K562 (cell line): ENCODE results near the gene ATXN7L1. TPM values are rescaled to one million over a fixed set of nuclear protein-coding genes. Genes with fewer than 3 reads are reported as not detected.

Source experiments
- ARID2 ChIP-seq: fragments of 450-650 bp; IDR thresholded peaks from 2 replicates; pipeline ENCODE4 v1.6.1; 2017; ENCODE audit warnings: antibody characterized with exemption, mild to moderate bottlenecking
- CBX8 ChIP-seq: fragments of 200-600 bp; sonication (generic); IDR thresholded peaks from 2 replicates; pipeline ENCODE4 v1.6.1; 2012; ENCODE audit warnings: borderline replicate concordance, mixed run types, low read depth, mild to moderate bottlenecking, moderate library complexity, mixed read lengths, low read length, control low read depth, inconsistent platforms; ENCODE audit not compliant: poor library complexity, severe bottlenecking; ENCODE audit errors: extremely low read depth
- EP300 ChIP-seq: IDR thresholded peaks from 2 replicates; pipeline ENCODE4 v1.6.1; 2012; ENCODE audit warnings: low read length, improper control_type of control experiment
- FOXM1 ChIP-seq, 2 experiments: fragments of 450-650 bp in 1 of 2; sonication (generic) in 1 of 2; formaldehyde crosslinking in 1 of 2; IDR thresholded peaks; 2 replicates each; pipeline versions ENCODE4 v1.6.1 to v1.9.0; 2017 to 2022; ENCODE audit warnings: low read depth in 2 of 2, mild to moderate bottlenecking in 2 of 2, missing genetic modification reagents in 1 of 2, moderate library complexity in 1 of 2
- HDAC6 ChIP-seq: IDR thresholded peaks from 2 replicates; pipeline ENCODE4 v1.6.1; 2012; ENCODE audit warnings: low read depth, mild to moderate bottlenecking, control low read depth, inconsistent platforms, low read length, moderate library complexity
- HNRNPLL ChIP-seq: fragments of 200-400 bp; formaldehyde crosslinking; IDR thresholded peaks from 2 replicates; pipeline ENCODE4 v1.6.1; 2017; ENCODE audit warnings: low read length, low read depth, mild to moderate bottlenecking; ENCODE audit not compliant: poor library complexity, severe bottlenecking
- KDM1A ChIP-seq, 2 experiments: fragments of 450-650 bp; IDR thresholded peaks; 2 replicates each; pipeline ENCODE4 v1.6.1; 2016; ENCODE audit warnings: mild to moderate bottlenecking in 2 of 2
- MAFK ChIP-seq: IDR thresholded peaks from 2 replicates; pipeline ENCODE4 v1.6.1; 2011; ENCODE audit warnings: low read length, improper control_type of control experiment
- MCM2 ChIP-seq: fragments of 450-650 bp; IDR thresholded peaks from 2 replicates; pipeline ENCODE4 v1.6.1; 2017; ENCODE audit warnings: low read depth, mild to moderate bottlenecking
- MED1 ChIP-seq: sonication (generic); formaldehyde crosslinking; IDR thresholded peaks from 2 replicates; pipeline ENCODE4 v1.8.1; 2023; ENCODE audit warnings: missing genetic modification reagents, borderline replicate concordance
- POLR3A ChIP-seq: IDR thresholded peaks from 2 replicates; pipeline ENCODE4 v1.6.1; 2011; ENCODE audit warnings: borderline replicate concordance, mild to moderate bottlenecking, moderate library complexity; ENCODE audit not compliant: insufficient read length, insufficient read depth; ENCODE audit errors: extremely low read depth
- SMARCB1 ChIP-seq: IDR thresholded peaks from 2 replicates; pipeline ENCODE4 v1.6.1; 2011; ENCODE audit warnings: improper control_type of control experiment, low read depth; ENCODE audit not compliant: insufficient read length
- TCF7L2 ChIP-seq: fragments of 150-350 bp; IDR thresholded peaks from 2 replicates; pipeline ENCODE4 v1.6.1; 2016; ENCODE audit warnings: low read depth, mild to moderate bottlenecking, low read length, moderate library complexity
- ZNF140 ChIP-seq: fragments of 250-450 bp; sonication (Bioruptor Pico); IDR thresholded peaks from 2 replicates; pipeline ENCODE4 v1.8.0; 2021; ENCODE audit warnings: moderate library complexity, mild to moderate bottlenecking, inconsistent platforms
- ZNF239 ChIP-seq: fragments of 250-450 bp; sonication (Bioruptor Pico); IDR thresholded peaks from 2 replicates; pipeline ENCODE4 v1.4.0; 2020; ENCODE audit warnings: mild to moderate bottlenecking
- polyA plus RNA-seq, 8 experiments: library from polyadenylated mRNA; depleted of rRNA in 4 of 8; stranded (reverse) in 5 of 8; unstranded in 3 of 8; fragments of >200 nt; fragmentation: Nextera tagmentation in 2 of 8; fragmentation: Illumina TruSeq in 1 of 8; extraction: Ambion mirVana in 2 of 8; extraction: Trizol in 1 of 8; gene quantifications; 2 replicates each; pipeline versions ENCODE4 v1.2.1 to v1.2.3, GENCODE V29; 2011 to 2014; ENCODE audit warnings: inconsistent platforms in 1 of 8, missing spikeins in 1 of 8
- total RNA-seq, 7 experiments: library from RNA; depleted of rRNA in 6 of 7; stranded (reverse); fragments of >200 nt in 6 of 7; fragmentation: Illumina TruSeq in 2 of 7; extraction: Trizol in 2 of 7; gene quantifications; 2 replicates each; pipeline versions ENCODE4 v1.2.1 to v1.2.3, GENCODE V29; 2011 to 2021; ENCODE audit warnings: low replicate concordance in 1 of 7
- TF ChIP-seq, protein P1 (sequence below): fragments of 450-650 bp; IDR thresholded peaks from 2 replicates; pipeline ENCODE4 v1.6.1; 2018; ENCODE audit warnings: mild to moderate bottlenecking, low read depth; ENCODE audit not compliant: partially characterized antibody
- TF ChIP-seq, protein P2 (sequence below): fragments of 450-650 bp; formaldehyde crosslinking; IDR thresholded peaks from 2 replicates; pipeline ENCODE4 v1.4.0; 2022; ENCODE audit warnings: missing genetic modification characterization
- TF ChIP-seq, protein P3 (sequence below): sonication (generic); formaldehyde crosslinking; IDR thresholded peaks from 2 replicates; pipeline ENCODE4 v1.8.0; 2022; ENCODE audit warnings: mild to moderate bottlenecking, missing genetic modification reagents
- TF ChIP-seq, protein P4 (sequence below), 3 experiments: fragments of 200-800 bp in 1 of 3; fragments of 250-450 bp in 1 of 3; fragments of 450-650 bp in 1 of 3; sonication (Bioruptor Pico) in 1 of 3; sonication (Bioruptor generic) in 1 of 3; formaldehyde crosslinking in 1 of 3; IDR thresholded peaks; 2 replicates each; pipeline versions ENCODE4 v1.6.1 to v1.8.0; 2016 to 2022; ENCODE audit warnings: mild to moderate bottlenecking in 2 of 3, missing genetic modification characterization in 2 of 3, missing compliant biosample characterization in 1 of 3, moderate library complexity in 1 of 3

ATXN7L1 gene
- total and polyA plus RNA-seq, 9 of the 15 experiments (the other 6 are each of a cell fraction or from before 2014, with no cell fraction given), result 6.6 to 13.7 (median 10.7) TPM

DNA sequence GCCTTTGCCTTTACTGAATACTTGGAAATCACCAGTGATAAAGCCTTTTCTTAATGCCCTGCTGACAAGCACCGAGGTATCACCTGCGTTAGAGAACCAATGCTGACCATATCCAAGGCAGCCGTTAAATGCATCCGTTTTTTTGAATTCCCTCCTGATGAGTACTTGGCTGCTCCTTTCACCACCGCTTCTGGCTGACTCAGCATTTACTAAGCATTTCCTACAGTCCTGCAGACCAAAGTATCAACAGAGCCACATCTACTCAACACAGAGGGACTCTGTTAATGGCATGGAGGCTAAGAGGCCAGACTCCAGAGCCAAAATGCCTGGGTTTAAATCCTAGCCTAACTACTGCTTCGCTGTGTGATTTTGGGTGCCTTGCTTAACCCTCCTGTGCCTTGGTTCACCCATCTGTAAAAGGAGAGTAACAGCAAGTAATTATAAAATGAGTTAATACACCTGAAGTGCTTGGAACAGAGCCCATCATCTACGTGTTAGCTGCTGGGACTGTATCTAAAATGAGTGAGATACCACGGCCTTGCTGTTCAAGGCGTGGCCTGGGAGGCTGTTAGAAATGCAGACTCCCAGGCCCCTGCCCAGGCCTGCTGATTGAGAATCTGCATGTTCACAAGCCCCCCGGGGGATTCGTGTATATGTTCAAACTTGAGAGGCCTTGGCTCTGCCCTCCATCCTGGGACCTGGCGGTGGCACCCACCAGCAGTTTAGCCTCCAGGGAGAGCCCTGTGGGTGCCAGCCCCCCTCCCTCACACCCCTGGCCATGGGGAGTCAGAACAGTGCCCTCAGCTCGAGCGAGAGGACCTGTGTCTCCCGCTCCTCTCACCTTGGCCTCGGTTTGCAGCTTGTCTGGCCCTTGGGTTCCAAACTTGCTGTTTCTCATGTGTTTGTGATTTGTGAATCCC lies 264.3 kb downstream of the ATXN7L1 start (continued):
- TF ChIP-seq, protein P1, sequence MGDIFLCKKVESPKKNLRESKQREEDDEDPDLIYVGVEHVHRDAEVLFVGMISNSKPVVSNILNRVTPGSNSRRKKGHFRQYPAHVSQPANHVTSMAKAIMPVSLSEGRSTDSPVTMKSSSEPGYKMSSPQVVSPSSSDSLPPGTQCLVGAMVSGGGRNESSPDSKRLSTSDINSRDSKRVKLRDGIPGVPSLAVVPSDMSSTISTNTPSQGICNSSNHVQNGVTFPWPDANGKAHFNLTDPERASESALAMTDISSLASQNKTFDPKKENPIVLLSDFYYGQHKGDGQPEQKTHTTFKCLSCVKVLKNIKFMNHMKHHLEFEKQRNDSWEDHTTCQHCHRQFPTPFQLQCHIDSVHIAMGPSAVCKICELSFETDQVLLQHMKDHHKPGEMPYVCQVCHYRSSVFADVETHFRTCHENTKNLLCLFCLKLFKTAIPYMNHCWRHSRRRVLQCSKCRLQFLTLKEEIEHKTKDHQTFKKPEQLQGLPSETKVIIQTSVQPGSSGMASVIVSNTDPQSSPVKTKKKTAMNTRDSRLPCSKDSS, result no peak
- TF ChIP-seq MED1, result no peak
- no peak for TF ChIP-seq ARID2
- TF ChIP-seq SMARCB1, result no peak
- no peak for TF ChIP-seq CBX8
- TF ChIP-seq FOXM1 (IDR thresholded peaks at IDR 0.05; ENCODE audit: low read depth), result peak; percentile 60; the same call in 1 of the 2 replicates
- no peak for TF ChIP-seq FOXM1 (CRISPR knock-in tag; IDR thresholded peaks at IDR 0.05; ENCODE audit: low read depth)
- TF ChIP-seq ZNF140, result no peak
- TF ChIP-seq, protein P2, sequence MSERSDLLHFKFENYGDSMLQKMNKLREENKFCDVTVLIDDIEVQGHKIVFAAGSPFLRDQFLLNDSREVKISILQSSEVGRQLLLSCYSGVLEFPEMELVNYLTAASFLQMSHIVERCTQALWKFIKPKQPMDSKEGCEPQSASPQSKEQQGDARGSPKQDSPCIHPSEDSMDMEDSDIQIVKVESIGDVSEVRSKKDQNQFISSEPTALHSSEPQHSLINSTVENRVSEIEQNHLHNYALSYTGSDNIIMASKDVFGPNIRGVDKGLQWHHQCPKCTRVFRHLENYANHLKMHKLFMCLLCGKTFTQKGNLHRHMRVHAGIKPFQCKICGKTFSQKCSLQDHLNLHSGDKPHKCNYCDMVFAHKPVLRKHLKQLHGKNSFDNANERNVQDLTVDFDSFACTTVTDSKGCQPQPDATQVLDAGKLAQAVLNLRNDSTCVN (CRISPR knock-in tag), result no peak
- no peak for TF ChIP-seq HNRNPLL
- no peak for TF ChIP-seq POLR3A
- TF ChIP-seq MAFK, result peak; percentile 99
- TF ChIP-seq KDM1A (IDR thresholded peaks at IDR 0.05), result 0 out of 4 replicates have a peak, but pooled peaks have one; percentile 6 to 18
- TF ChIP-seq MCM2, result no peak
- TF ChIP-seq, protein P3, sequence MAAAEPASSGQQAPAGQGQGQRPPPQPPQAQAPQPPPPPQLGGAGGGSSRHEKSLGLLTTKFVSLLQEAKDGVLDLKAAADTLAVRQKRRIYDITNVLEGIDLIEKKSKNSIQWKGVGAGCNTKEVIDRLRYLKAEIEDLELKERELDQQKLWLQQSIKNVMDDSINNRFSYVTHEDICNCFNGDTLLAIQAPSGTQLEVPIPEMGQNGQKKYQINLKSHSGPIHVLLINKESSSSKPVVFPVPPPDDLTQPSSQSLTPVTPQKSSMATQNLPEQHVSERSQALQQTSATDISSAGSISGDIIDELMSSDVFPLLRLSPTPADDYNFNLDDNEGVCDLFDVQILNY (CRISPR knock-in tag), result no peak
- no peak for TF ChIP-seq EP300
- TF ChIP-seq, protein P4, sequence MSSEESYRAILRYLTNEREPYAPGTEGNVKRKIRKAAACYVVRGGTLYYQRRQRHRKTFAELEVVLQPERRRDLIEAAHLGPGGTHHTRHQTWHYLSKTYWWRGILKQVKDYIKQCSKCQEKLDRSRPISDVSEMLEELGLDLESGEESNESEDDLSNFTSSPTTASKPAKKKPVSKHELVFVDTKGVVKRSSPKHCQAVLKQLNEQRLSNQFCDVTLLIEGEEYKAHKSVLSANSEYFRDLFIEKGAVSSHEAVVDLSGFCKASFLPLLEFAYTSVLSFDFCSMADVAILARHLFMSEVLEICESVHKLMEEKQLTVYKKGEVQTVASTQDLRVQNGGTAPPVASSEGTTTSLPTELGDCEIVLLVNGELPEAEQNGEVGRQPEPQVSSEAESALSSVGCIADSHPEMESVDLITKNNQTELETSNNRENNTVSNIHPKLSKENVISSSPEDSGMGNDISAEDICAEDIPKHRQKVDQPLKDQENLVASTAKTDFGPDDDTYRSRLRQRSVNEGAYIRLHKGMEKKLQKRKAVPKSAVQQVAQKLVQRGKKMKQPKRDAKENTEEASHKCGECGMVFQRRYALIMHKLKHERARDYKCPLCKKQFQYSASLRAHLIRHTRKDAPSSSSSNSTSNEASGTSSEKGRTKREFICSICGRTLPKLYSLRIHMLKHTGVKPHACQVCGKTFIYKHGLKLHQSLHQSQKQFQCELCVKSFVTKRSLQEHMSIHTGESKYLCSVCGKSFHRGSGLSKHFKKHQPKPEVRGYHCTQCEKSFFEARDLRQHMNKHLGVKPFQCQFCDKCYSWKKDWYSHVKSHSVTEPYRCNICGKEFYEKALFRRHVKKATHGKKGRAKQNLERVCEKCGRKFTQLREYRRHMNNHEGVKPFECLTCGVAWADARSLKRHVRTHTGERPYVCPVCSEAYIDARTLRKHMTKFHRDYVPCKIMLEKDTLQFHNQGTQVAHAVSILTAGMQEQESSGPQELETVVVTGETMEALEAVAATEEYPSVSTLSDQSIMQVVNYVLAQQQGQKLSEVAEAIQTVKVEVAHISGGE (CRISPR knock-in tag; IDR thresholded peaks at IDR 0.05), result no peak
- TF ChIP-seq TCF7L2, result no peak
- no peak for TF ChIP-seq HDAC6
- no peak for TF ChIP-seq ZNF239 (CRISPR knock-in tag)
